ENCODE data around the gene CORO2B.

The CORO2B gene

GRCh38 chr15:68553994-68554720 lies 24.6 kb upstream of the CORO2B start:
- DNase-seq (ENCODE audit: low spot score) = peak; percentile 70

DNA sequence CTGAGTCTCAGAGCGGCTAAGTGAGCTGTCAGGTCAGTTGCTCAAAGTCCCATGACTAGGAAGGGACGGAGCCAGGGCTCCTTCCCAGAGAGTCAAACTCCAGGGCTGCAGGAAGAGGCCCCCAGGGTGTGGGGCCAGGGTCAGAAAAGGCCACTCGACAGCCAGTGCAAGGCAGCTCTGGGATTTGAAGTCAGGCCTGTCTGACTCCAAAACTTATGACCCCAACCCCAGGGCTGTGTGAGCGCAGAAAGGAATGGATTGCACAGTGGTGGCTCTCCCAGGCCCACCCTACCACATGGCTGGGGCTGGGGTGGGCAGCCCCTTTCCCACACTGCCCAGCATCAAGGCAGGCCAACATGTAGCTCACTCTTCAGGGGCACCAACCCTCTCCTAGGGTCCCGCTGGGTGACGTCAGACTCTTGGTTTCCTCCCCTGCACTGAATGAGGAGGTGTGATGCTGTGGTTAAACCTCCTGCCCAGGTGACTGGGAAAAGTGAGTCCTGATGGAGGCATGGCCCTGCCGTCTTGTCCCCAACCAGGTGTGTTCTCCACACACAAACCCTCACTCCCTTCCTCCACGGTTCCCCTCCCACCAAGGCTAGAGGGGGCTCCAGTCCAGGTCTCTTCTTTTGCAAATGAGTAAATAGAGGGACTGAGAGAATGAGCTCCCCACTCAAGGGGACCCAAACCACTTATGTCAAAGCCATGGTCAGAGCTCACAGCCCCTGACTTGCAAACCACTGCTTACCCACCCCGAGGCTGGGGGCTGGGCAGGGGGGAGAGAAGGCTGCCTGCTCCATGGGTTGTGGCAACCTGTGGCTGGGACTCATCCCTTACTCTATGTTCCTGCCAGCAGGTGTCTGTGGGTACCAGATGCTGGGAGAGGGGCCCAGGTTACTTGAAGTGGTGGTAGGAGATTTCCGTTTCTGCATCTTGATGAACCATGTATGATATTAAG lies 23.8 kb upstream of the CORO2B start:
- DNase-seq (ENCODE audit: low spot score) = no peak

GRCh38 chr15:68555679-68556037 lies 23.1 kb upstream of the CORO2B start:
- no peak for DNase-seq (ENCODE audit: low spot score)

DNA sequence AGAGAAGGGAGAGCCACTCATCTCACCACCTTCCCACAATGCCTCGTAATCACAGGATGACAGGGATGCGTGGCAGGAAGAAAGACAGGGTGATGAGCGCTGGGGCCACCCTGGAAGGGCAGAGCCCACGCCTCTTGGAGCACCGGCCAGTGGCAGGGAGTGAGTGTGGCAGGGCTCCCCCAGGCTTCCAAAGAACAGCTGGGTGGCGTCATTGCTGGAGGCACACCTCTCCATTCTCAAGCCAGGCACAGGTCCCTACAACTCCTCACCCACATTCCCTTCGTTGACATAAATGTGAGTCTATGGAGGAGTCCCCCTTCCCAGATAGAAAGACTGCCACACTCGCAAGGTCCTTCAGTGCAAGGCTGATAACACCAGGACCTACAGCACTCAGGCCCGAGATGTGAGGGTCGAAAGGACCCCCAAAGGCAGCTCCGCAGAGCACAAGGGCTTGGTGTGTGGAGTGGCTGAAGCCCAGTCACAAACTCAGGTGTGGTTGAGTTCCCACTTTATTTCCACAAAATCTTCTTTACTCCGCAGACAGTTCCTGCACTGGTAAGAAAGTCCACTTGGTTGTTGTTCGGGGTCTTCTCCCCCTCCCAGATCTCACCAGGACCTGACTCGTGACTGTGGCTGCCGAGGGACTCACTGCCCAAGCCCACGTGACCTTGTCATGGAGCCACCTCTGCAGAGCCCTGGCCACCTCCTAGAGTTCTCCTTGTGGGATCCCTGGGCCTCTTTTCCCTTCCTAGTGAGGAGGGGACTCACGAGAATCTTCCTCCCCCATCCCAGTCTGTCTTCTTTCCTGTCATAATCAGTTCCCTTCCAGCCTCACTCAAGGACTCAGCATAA lies 22.4 kb upstream of the CORO2B start:
- DNase-seq (ENCODE audit: low spot score) = no peak

GRCh38 chr15:68557469-68558317 lies 21.1 kb upstream of the CORO2B start:
- DNase-seq (ENCODE audit: low spot score) = no peak

- DNase-seq (ENCODE audit: low spot score) = peak; percentile 17
Measured at GRCh38 chr15:68558318-68559305, 20.2 kb upstream of the CORO2B start.

GRCh38 chr15:68559345-68560310 lies 19.2 kb upstream of the CORO2B start:
- peak; percentile 94 for DNase-seq (ENCODE audit: low spot score)

- DNase-seq (ENCODE audit: low spot score) = peak; percentile 18
Measured at GRCh38 chr15:68560501-68561113, 18.2 kb upstream of the CORO2B start.

- no peak for DNase-seq (ENCODE audit: low spot score)
Measured at GRCh38 chr15:68561171-68561900, 17.5 kb upstream of the CORO2B start.

DNA sequence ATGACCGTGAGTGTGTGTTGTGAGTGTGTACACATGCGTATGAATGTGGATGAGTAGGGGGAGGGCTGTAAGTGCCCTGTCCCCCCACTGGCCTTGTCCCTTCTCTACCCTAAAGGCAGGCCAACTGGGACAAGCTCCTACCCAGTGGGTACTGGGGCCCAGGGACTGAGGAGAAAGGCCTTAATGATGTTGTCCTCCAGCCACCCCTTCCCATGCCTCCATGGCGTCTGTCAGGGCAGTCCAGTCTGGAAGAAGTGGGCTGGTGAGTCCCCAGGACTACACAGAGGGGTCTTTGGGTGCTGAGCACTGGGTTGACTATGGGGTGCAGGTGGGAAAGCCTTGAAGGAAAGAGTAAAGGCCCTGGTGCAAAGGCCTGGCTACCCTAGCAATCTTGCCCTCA lies 16.9 kb upstream of the CORO2B start:
- no peak for DNase-seq (ENCODE audit: low spot score)

- no peak for DNase-seq (ENCODE audit: low spot score)
Measured at GRCh38 chr15:68564173-68564572, 14.6 kb upstream of the CORO2B start.

- no peak for DNase-seq (ENCODE audit: low spot score)
Measured at GRCh38 chr15:68565234-68565633, 13.6 kb upstream of the CORO2B start.

DNA sequence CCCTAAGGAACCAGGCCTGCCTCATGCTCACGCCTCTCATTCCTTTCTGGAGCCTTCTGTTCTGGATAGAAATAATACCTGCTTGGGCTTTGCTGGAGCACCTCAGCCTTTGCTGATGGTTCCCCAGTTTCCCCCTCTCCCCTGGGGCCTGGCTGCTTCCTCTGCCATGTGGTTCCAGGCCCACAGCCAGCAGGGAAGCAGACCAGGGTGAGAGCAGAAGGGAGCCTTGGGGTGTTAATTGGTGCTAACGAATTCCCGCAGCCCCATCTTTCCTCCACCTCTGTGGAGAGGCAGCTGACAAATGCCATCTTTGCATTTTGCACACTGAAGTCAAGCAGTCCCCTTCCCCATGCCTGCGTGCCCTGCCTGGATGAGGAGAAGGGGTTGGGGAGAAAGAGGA lies 13.1 kb upstream of the CORO2B start:
- DNase-seq (ENCODE audit: low spot score) = no peak

- DNase-seq (ENCODE audit: low spot score) = no peak
Measured at GRCh38 chr15:68566377-68566954, 12.3 kb upstream of the CORO2B start.

GRCh38 chr15:68567345-68567744 lies 11.4 kb upstream of the CORO2B start:
- DNase-seq (ENCODE audit: low spot score) = no peak

DNA sequence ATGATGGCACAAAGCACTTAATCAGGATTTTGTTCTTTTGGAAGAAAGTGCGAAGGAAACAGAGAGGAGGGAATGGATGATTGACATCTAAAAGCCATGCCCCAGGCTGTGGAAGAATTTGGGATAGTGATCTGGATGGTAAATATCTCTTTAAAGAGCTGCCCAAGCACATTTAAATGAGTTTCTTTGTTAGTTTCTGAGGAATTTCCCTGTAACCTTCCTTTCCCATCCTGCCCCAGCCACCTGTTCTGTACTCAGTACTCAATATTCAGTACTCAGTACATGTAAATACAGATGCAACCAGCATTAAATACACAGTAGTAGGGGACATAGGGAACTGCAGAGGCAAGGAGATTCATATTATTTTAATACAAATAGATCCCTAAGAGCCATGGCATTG lies 7.8 kb upstream of the CORO2B start:
- no peak for DNase-seq (ENCODE audit: low spot score)

DNA sequence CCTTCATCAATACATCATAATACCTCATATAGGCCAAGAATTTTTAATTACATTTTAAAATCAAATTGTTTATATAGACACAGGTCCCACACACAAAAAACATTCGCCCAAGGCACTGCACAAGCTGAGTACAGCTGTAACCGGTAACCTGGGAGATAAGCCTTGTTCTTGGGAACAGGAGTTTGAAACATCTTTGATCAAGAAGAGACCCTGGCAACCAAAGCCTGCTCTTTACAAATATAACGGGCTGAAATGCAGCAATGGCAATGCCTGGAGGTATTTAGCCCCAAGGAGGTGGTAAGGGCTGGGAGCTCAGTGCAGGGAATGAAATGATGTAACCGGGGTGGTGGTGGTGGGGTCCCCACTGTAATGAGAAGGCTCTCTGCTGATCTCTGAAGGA lies 7.2 kb upstream of the CORO2B start:
- no peak for DNase-seq (ENCODE audit: low spot score)
